ENCODE results near the gene PTP4A2. TPM values are rescaled to one million over a fixed set of nuclear protein-coding genes. Genes with fewer than 3 reads are reported as not detected.

Gene PTP4A2
- total and polyA plus RNA-seq, 11 donors: 74.4 to 354 (median 242) TPM

DNA sequence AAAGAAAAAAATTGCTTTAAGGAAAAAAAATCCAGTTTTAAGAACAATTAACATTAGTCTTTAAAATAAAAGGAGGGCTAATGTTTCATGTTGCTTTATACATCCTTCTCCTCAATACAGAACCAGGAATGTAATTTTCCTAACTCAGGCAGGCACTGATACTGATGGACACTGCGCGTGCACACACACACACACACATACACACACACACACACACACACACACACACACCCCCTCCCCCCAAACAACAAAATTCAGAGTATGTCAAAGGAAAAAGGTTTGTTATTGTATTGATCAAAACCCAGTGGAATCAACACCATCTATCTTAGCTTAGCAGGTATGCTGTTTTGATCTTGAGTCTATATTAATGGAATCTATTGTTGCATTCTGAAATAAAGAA lies 31.6 kb downstream of the PTP4A2 start:
- peaks cover 0 to 69% (median 61%) of the 10 kb centered on the region in 9 donors for H3K36me3 ChIP-seq
- TF ChIP-seq, protein P1, sequence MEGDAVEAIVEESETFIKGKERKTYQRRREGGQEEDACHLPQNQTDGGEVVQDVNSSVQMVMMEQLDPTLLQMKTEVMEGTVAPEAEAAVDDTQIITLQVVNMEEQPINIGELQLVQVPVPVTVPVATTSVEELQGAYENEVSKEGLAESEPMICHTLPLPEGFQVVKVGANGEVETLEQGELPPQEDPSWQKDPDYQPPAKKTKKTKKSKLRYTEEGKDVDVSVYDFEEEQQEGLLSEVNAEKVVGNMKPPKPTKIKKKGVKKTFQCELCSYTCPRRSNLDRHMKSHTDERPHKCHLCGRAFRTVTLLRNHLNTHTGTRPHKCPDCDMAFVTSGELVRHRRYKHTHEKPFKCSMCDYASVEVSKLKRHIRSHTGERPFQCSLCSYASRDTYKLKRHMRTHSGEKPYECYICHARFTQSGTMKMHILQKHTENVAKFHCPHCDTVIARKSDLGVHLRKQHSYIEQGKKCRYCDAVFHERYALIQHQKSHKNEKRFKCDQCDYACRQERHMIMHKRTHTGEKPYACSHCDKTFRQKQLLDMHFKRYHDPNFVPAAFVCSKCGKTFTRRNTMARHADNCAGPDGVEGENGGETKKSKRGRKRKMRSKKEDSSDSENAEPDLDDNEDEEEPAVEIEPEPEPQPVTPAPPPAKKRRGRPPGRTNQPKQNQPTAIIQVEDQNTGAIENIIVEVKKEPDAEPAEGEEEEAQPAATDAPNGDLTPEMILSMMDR (IDR thresholded peaks at IDR 0.05): no peak
- TF ChIP-seq POLR2A (IDR thresholded peaks at IDR 0.05): no peak

DNA sequence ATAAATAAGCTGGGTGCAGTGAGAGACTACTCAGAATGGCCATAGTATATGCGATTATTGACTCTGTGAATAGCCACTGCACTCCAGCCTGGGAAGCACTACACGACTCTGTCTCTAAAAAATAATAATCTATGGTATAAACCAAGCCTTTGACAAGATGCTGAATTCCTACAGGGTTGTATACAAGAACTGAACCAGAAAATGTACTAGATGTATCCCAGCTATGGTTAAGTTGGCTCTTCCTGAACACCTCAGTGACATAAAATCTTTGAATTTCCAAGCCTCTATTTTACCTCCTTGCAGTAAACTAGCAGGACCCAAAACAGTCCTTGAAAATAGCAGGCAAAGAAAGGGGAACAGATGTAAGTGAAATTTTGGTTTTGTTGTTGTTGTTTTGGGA lies 32.5 kb downstream of the PTP4A2 start:
- ATAC-seq: peak in 1 of 4 donors; percentile 13
- WGBS, 4 donors: 83 to 95% (median 88%) methylated on average over 2 of the region's 2 CpGs
- peaks cover 0 to 60% (median 54%) of the 10 kb centered on the region in 9 donors for H3K36me3 ChIP-seq

More for the DNA sequence above, 31.6 kb downstream of the PTP4A2 start:
- intact Hi-C loops (cut with DNase I): loop anchor here in 1 of 10 donors (10.0 kb wide), 1 partner anchor 58 kb away; no protein-coding TSS in a partner anchor
- Histone ChIP-seq H3K4me3 (no peak overlapping the region), H3K9me3 (peaks cover 0 to 4% (median 0%) of the 10 kb centered on the region in 12 donors), H3K27ac (no peak overlapping the region), H3K4me1 (peaks cover 0 to 47% (median 2%) of the 10 kb centered on the region in 12 donors), H3K27me3 (no peaks in the 10 kb centered on the region)
- WGBS, 4 donors: 85 to 98% (median 94%) methylated on average over 2 of the region's 2 CpGs
- DNase-seq (no peak), ATAC-seq (no peak)

DNA sequence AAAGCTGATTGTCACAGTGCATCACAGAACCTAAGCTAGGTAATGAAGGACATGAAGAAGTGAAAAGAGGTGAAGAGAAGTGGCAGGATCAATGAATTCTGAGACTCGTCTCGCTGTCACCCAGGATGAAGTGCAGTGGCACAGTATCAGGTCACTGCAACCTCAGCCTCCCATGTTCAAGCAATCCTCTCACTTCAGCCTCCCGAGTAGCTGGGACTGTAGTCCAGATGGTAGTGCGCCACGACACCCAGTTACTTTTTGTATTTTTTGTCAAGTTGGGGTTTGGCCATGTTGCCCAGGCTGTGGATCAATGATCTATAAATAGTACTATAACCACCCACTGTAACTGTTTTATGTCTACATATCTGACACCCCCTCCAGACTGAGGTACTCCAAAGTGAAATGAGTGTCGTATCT lies 33.1 kb downstream of the PTP4A2 start:
- TF ChIP-seq, protein P1 (IDR thresholded peaks at IDR 0.05): no peak
- no peak for TF ChIP-seq POLR2A (IDR thresholded peaks at IDR 0.05)
- Histone ChIP-seq H3K4me1 (peaks cover 0 to 35% (median 0%) of the 10 kb centered on the region in 12 donors), H3K27ac (peak overlapping the region in 1 of 12 donors; percentile 57), H3K27me3 (no peaks in the 10 kb centered on the region), H3K4me3 (no peak overlapping the region), H3K36me3 (peaks cover 0 to 54% (median 48%) of the 10 kb centered on the region in 9 donors), H3K9me3 (peaks cover 0 to 4% (median 0%) of the 10 kb centered on the region in 12 donors)
- ATAC-seq: peak in 2 of 4 donors; percentile 8 to 24
- DNase-seq: no peak
- WGBS, 4 donors: 81 to 93% (median 89%) methylated on average over 6 of the region's 6 CpGs
- intact Hi-C loops (cut with DNase I): loop anchor here in 1 of 10 donors (10.0 kb wide), 1 partner anchor 60 kb away; no protein-coding TSS in a partner anchor

More for the DNA sequence above, 32.5 kb downstream of the PTP4A2 start:
- intact Hi-C loops (cut with DNase I): loop anchor here in 1 of 10 donors (10.0 kb wide), 1 partner anchor 59 kb away; no protein-coding TSS in a partner anchor
- H3K4me1 ChIP-seq: peaks cover 0 to 38% (median 0%) of the 10 kb centered on the region in 12 donors
- peaks cover 0 to 4% (median 0%) of the 10 kb centered on the region in 12 donors for H3K9me3 ChIP-seq
- peak overlapping the region in 1 of 12 donors; percentile 57 for H3K27ac ChIP-seq
- H3K27me3 ChIP-seq: no peaks in the 10 kb centered on the region
- DNase-seq: no peak
- no peak for TF ChIP-seq POLR2A (IDR thresholded peaks at IDR 0.05)
- TF ChIP-seq, protein P1 (IDR thresholded peaks at IDR 0.05): no peak
- H3K4me3 ChIP-seq: no peak overlapping the region

DNA sequence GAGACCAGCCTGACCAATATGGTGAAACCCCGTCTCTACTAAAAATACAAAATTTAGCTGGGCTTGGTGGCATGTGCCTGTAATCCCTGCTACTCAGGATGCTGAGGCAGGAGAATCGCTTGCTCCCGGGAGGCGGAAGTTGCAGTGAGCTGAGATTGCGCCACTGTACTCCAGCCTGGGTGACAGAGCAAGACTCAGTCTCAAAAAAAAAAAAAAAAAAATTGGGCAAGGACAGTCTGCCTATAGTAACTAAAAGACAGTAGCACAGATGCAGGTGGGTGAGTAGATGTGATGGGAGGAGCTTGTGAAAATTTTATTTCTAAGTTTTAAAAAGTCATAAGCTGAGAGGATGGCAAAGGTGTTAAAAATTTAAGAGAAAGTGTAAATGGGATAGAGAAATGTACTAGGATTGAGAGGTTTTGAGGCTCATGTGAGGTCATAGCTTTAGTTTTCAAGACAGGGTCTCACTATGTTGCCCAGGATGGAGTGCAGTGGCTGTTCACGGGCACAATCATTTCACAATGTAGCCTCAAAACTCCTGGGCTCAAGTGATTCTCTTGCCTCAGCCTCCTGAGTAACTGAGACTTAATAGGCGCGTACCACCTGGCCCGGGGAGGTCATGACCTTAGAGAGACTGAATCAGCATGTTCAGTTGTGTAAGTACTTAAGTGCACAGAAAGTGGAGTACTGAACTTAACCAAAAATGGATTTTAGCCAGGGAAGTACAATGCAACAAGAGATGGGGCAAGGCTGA lies 33.7 kb downstream of the PTP4A2 start:
- H3K36me3 ChIP-seq: peaks cover 0 to 48% (median 42%) of the 10 kb centered on the region in 9 donors
- intact Hi-C loops (cut with DNase I): loop anchor here in 1 of 10 donors (10.0 kb wide), 1 partner anchor 60 kb away; no protein-coding TSS in a partner anchor
- TF ChIP-seq, protein P1 (IDR thresholded peaks at IDR 0.05): no peak
- no peak for TF ChIP-seq POLR2A (IDR thresholded peaks at IDR 0.05)
- peaks cover 0 to 4% (median 0%) of the 10 kb centered on the region in 12 donors for H3K9me3 ChIP-seq
- DNase-seq: peak in 3 of 5 donors; percentile 32 to 72 (median 53)
- ATAC-seq: peak; percentile 24 to 54 (median 24)
- H3K4me3 ChIP-seq: no peak overlapping the region
- no peaks in the 10 kb centered on the region for H3K27me3 ChIP-seq
- peak overlapping the region in 1 of 12 donors; percentile 57 for H3K27ac ChIP-seq
- H3K4me1 ChIP-seq: peaks cover 0 to 35% (median 0%) of the 10 kb centered on the region in 12 donors
- 82 to 89% (median 88%) methylated on average over 9 of the region's 9 CpGs for WGBS, 4 donors
